ENCODE results near the gene NADK2.

DNA sequence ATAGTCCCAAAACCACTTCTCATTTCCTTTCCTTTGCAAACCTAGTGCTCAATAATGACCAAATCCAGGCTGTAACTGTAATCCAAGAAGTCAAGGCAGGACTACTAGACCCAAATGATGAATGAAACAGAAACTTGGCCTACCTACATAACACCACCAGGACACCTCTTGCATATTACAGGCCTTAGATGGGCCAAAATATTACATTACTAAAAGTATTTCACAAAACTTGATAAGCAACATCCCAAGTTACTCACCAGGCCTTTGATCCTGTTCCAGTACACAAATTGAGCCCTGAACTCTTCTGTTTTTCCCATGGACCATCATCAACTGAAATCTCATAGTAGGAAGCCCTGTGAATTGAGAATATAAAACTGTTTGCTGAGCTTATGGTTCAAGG, 34.8 kb downstream of the NADK2 start:
- TF ChIP-seq, protein P1, sequence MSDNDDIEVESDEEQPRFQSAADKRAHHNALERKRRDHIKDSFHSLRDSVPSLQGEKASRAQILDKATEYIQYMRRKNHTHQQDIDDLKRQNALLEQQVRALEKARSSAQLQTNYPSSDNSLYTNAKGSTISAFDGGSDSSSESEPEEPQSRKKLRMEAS (IDR thresholded peaks at IDR 0.05; ENCODE audit: low read depth), result no peak
- TF ChIP-seq, protein P2, sequence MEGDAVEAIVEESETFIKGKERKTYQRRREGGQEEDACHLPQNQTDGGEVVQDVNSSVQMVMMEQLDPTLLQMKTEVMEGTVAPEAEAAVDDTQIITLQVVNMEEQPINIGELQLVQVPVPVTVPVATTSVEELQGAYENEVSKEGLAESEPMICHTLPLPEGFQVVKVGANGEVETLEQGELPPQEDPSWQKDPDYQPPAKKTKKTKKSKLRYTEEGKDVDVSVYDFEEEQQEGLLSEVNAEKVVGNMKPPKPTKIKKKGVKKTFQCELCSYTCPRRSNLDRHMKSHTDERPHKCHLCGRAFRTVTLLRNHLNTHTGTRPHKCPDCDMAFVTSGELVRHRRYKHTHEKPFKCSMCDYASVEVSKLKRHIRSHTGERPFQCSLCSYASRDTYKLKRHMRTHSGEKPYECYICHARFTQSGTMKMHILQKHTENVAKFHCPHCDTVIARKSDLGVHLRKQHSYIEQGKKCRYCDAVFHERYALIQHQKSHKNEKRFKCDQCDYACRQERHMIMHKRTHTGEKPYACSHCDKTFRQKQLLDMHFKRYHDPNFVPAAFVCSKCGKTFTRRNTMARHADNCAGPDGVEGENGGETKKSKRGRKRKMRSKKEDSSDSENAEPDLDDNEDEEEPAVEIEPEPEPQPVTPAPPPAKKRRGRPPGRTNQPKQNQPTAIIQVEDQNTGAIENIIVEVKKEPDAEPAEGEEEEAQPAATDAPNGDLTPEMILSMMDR (IDR thresholded peaks at IDR 0.05), result no peak
- TF ChIP-seq EP300 (IDR thresholded peaks at IDR 0.05; ENCODE audit: borderline replicate concordance in 1 of 2, low read depth in 1 of 2, low read length in 1 of 2), result no peak
- TF ChIP-seq, protein P3, sequence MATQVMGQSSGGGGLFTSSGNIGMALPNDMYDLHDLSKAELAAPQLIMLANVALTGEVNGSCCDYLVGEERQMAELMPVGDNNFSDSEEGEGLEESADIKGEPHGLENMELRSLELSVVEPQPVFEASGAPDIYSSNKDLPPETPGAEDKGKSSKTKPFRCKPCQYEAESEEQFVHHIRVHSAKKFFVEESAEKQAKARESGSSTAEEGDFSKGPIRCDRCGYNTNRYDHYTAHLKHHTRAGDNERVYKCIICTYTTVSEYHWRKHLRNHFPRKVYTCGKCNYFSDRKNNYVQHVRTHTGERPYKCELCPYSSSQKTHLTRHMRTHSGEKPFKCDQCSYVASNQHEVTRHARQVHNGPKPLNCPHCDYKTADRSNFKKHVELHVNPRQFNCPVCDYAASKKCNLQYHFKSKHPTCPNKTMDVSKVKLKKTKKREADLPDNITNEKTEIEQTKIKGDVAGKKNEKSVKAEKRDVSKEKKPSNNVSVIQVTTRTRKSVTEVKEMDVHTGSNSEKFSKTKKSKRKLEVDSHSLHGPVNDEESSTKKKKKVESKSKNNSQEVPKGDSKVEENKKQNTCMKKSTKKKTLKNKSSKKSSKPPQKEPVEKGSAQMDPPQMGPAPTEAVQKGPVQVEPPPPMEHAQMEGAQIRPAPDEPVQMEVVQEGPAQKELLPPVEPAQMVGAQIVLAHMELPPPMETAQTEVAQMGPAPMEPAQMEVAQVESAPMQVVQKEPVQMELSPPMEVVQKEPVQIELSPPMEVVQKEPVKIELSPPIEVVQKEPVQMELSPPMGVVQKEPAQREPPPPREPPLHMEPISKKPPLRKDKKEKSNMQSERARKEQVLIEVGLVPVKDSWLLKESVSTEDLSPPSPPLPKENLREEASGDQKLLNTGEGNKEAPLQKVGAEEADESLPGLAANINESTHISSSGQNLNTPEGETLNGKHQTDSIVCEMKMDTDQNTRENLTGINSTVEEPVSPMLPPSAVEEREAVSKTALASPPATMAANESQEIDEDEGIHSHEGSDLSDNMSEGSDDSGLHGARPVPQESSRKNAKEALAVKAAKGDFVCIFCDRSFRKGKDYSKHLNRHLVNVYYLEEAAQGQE (IDR thresholded peaks at IDR 0.05; ENCODE audit: low read depth, low read length), result no peak
